Hepatocyte (in vitro differentiated cells): ENCODE measurements around the gene RPS21.

Source experiments
- CTCF ChIP-seq: fragments of 200-600 bp; sonication (generic); IDR thresholded peaks from 2 replicates; pipeline ENCODE4 v1.5.1; 2016; ENCODE audit warnings: antibody characterized with exemption, mild to moderate bottlenecking; ENCODE audit not compliant: poor library complexity
- EZH2 ChIP-seq: fragments of 200-600 bp; sonication (generic); IDR thresholded peaks from 2 replicates; pipeline ENCODE4 v1.6.1; 2016; ENCODE audit warnings: antibody characterized with exemption, mild to moderate bottlenecking, borderline replicate concordance
- EZH2phosphoT487 ChIP-seq: fragments of 200-600 bp; sonication (generic); IDR thresholded peaks from one replicate; pipeline ENCODE4 v1.6.1; 2018; ENCODE audit warnings: antibody characterized with exemption, mild to moderate bottlenecking, low read depth, moderate library complexity; ENCODE audit not compliant: unreplicated experiment, severe bottlenecking

- peak; percentile 75 for TF ChIP-seq CTCF
- no peak for TF ChIP-seq EZH2
- no peak for TF ChIP-seq EZH2phosphoT487
Observed at GRCh38 chr20:62409931-62410745, 23.2 kb downstream of the RPS21 start.
